Measurements from ENCODE around the gene CIBAR2. TPM values are rescaled to one million over a fixed set of nuclear protein-coding genes. Genes with fewer than 3 reads are reported as not detected.

CIBAR2 gene
- total and polyA plus RNA-seq, 2 donors, result 0.09 to 0.46 TPM

DNA sequence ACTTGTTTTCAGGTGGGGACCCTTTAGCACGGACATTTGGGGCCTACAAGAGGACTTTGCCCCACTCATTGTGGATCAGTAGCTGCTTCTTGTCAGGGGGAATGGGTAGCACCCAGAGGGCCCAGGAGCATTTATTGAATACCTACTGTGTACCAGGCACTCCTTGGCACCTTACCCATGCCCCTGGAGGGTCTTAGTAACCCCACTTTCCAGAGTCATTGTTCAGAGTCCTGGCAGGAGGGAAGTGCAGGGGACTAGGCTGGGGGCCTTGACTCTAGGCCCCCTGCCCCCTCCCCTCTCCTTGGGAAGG, 21.0 kb upstream of the CIBAR2 start:
- 98% methylated on average over 1 of the region's 1 CpG for WGBS
- Histone ChIP-seq H3K36me3 (ENCODE audit: control insufficient read depth in 2 of 2, insufficient read depth in 2 of 2, low read length in 1 of 2) (no peaks in the 10 kb centered on the region), H3K27me3 (ENCODE audit: control insufficient read depth in 2 of 2, insufficient read depth in 1 of 2, low read length in 1 of 2) (peaks cover 12 to 37% of the 10 kb centered on the region in 2 donors), H3K9me3 (ENCODE audit: control insufficient read depth in 2 of 2, insufficient read depth in 1 of 2, low read length in 1 of 2) (no peaks in the 10 kb centered on the region), H3K4me1 (ENCODE audit: control insufficient read depth in 2 of 2, insufficient read depth in 2 of 2, low read length in 2 of 2) (peaks cover 0 to 16% of the 10 kb centered on the region in 2 donors), H3K4me3 (ENCODE audit: low read length in 2 of 2) (no peak overlapping the region), H3K27ac (ENCODE audit: low read depth in 1 of 2, low read length in 1 of 2) (no peak overlapping the region)
- no peak for DNase-seq (ENCODE audit: low read depth in 6 of 9, low spot score in 9 of 9)

DNA sequence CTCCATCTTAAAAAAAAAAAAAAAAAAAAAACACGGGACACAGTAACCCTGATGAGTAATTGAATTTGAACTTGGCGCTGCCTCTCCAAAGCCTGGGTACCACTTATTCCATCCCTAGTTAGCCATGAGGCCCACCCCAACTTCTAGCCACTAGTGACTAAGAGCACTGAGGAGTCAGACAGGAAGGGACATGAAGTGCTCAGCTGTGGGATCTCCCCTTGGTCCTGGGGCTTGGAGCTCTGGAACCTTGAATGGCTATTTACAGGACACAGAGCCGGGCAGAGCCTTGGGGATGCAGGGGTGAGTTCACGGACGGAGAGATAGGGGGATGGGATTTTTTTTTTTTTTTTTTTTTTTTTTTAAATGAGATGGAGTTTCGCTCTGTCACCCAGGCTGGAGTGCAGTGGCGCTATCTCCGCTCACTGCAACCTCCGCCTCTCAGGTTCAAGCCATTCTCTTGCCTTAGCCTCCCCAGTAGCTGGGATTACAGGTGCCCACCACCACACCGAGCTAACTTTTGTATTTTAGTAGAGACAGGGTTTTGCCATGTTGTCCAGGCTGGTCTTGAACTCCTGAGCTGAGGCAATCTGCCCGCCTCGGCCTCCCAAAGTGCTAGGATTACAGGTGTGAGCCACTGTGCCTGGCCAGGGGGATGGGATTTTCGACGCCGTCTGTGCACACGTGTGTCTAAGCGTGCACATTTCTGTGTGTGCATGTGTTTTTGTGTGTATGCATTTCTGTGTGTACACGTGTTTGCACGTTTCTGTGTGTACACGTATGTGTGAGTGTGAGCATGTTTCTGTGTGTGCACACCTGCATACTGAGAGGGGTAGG, 20.4 kb upstream of the CIBAR2 start:
- H3K4me3 ChIP-seq (ENCODE audit: low read length in 2 of 2), result no peak overlapping the region
- no peaks in the 10 kb centered on the region for H3K9me3 ChIP-seq (ENCODE audit: control insufficient read depth in 2 of 2, insufficient read depth in 1 of 2, low read length in 1 of 2)
- H3K27me3 ChIP-seq (ENCODE audit: control insufficient read depth in 2 of 2, insufficient read depth in 1 of 2, low read length in 1 of 2), result peaks cover 12 to 32% of the 10 kb centered on the region in 2 donors
- no peak for DNase-seq (ENCODE audit: low read depth in 6 of 9, low spot score in 9 of 9)
- 97% methylated on average over 20 of the region's 20 CpGs for WGBS
- H3K27ac ChIP-seq (ENCODE audit: low read depth in 1 of 2, low read length in 1 of 2), result no peak overlapping the region
- peaks cover 0 to 16% of the 10 kb centered on the region in 2 donors for H3K4me1 ChIP-seq (ENCODE audit: control insufficient read depth in 2 of 2, insufficient read depth in 2 of 2, low read length in 2 of 2)
- no peaks in the 10 kb centered on the region for H3K36me3 ChIP-seq (ENCODE audit: control insufficient read depth in 2 of 2, insufficient read depth in 2 of 2, low read length in 1 of 2)

- WGBS, result 96% methylated on average over 5 of the region's 5 CpGs
- Histone ChIP-seq H3K9me3 (ENCODE audit: control insufficient read depth in 2 of 2, insufficient read depth in 1 of 2, low read length in 1 of 2) (no peaks in the 10 kb centered on the region), H3K4me1 (ENCODE audit: control insufficient read depth in 2 of 2, insufficient read depth in 2 of 2, low read length in 2 of 2) (peaks cover 0 to 24% of the 10 kb centered on the region in 2 donors), H3K36me3 (ENCODE audit: control insufficient read depth in 2 of 2, insufficient read depth in 2 of 2, low read length in 1 of 2) (no peaks in the 10 kb centered on the region), H3K4me3 (ENCODE audit: low read length in 2 of 2) (no peak overlapping the region), H3K27ac (ENCODE audit: low read depth in 1 of 2, low read length in 1 of 2) (peak overlapping the region in 1 of 2 donors; percentile 26), H3K27me3 (ENCODE audit: control insufficient read depth in 2 of 2, insufficient read depth in 1 of 2, low read length in 1 of 2) (peaks cover 0 to 21% of the 10 kb centered on the region in 2 donors)
- no peak for DNase-seq (ENCODE audit: low read depth in 6 of 9, low spot score in 9 of 9)
These were observed 18.4 kb upstream of the CIBAR2 start for GRCh38 chr16:85130705-85131028.

- DNase-seq (ENCODE audit: low read depth in 6 of 9, low spot score in 9 of 9), result no peak
- peaks cover 0 to 21% of the 10 kb centered on the region in 2 donors for H3K4me1 ChIP-seq (ENCODE audit: control insufficient read depth in 2 of 2, insufficient read depth in 2 of 2, low read length in 2 of 2)
- peak overlapping the region; percentile 15 to 55 for H3K27ac ChIP-seq (ENCODE audit: low read depth in 1 of 2, low read length in 1 of 2)
- peaks cover 0 to 16% of the 10 kb centered on the region in 2 donors for H3K27me3 ChIP-seq (ENCODE audit: control insufficient read depth in 2 of 2, insufficient read depth in 1 of 2, low read length in 1 of 2)
- H3K4me3 ChIP-seq (ENCODE audit: low read length in 2 of 2), result no peak overlapping the region
- no peaks in the 10 kb centered on the region for H3K36me3 ChIP-seq (ENCODE audit: control insufficient read depth in 2 of 2, insufficient read depth in 2 of 2, low read length in 1 of 2)
- no peaks in the 10 kb centered on the region for H3K9me3 ChIP-seq (ENCODE audit: control insufficient read depth in 2 of 2, insufficient read depth in 1 of 2, low read length in 1 of 2)
- 92% methylated on average over 15 of the region's 15 CpGs for WGBS
These were observed 17.8 kb upstream of the CIBAR2 start for GRCh38 chr16:85129876-85130704.

DNA sequence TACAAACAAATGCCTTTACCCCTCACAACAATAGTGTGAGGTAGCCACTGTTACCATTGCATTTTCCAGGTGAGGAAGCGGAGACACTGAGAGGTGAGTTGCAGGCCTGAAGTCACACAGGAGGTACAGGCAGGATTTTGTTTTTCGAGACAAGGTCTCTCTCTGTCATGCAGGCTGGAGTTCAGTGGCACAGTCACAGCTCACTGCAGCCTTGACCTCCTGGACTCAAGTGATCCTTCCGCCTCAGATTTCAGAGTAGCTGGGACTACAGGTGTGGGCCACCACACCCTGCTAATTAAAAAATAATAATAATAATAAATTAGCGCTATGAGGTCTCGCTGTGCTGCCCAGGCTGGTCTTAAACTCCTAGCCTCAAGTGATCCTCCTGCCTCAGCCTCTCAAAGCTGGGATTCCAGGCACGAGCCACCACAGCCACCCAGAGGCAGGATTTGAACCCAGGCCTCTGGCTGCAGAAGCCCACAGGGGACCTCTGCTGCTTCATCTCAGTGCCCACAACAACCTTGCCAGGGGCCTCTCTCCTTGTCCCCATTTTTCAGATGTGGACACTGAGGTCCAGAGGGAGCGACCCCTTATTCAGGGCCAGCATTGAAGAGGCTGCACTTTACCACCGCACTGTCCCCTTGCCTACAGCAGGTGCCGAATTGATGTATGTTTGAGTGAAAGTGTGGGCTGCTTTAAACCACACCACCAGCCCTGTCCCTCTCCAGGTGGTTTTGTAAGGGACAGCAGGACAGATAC, 16.0 kb upstream of the CIBAR2 start:
- Histone ChIP-seq H3K4me1 (ENCODE audit: control insufficient read depth in 2 of 2, insufficient read depth in 2 of 2, low read length in 2 of 2) (peaks cover 0 to 19% of the 10 kb centered on the region in 2 donors), H3K27ac (ENCODE audit: low read depth in 1 of 2, low read length in 1 of 2) (no peak overlapping the region), H3K4me3 (ENCODE audit: low read length in 2 of 2) (no peak overlapping the region), H3K27me3 (ENCODE audit: control insufficient read depth in 2 of 2, insufficient read depth in 1 of 2, low read length in 1 of 2) (peaks cover 0 to 9% of the 10 kb centered on the region in 2 donors), H3K9me3 (ENCODE audit: control insufficient read depth in 2 of 2, insufficient read depth in 1 of 2, low read length in 1 of 2) (no peaks in the 10 kb centered on the region), H3K36me3 (ENCODE audit: control insufficient read depth in 2 of 2, insufficient read depth in 2 of 2, low read length in 1 of 2) (no peaks in the 10 kb centered on the region)
- WGBS, result 98% methylated on average over 9 of the region's 9 CpGs
- no peak for DNase-seq (ENCODE audit: low read depth in 6 of 9, low spot score in 9 of 9)

GRCh38 chr16:85127379-85127723, 15.1 kb upstream of the CIBAR2 start:
- no peaks in the 10 kb centered on the region for H3K36me3 ChIP-seq (ENCODE audit: control insufficient read depth in 2 of 2, insufficient read depth in 2 of 2, low read length in 1 of 2)
- no peaks in the 10 kb centered on the region for H3K9me3 ChIP-seq (ENCODE audit: control insufficient read depth in 2 of 2, insufficient read depth in 1 of 2, low read length in 1 of 2)
- DNase-seq (ENCODE audit: low read depth in 6 of 9, low spot score in 9 of 9), result no peak
- peaks cover 0 to 9% of the 10 kb centered on the region in 2 donors for H3K27me3 ChIP-seq (ENCODE audit: control insufficient read depth in 2 of 2, insufficient read depth in 1 of 2, low read length in 1 of 2)
- H3K4me3 ChIP-seq (ENCODE audit: low read length in 2 of 2), result no peak overlapping the region
- no peak overlapping the region for H3K27ac ChIP-seq (ENCODE audit: low read depth in 1 of 2, low read length in 1 of 2)
- H3K4me1 ChIP-seq (ENCODE audit: control insufficient read depth in 2 of 2, insufficient read depth in 2 of 2, low read length in 2 of 2), result peaks cover 0 to 19% of the 10 kb centered on the region in 2 donors
- WGBS, result 85% methylated on average over 3 of the region's 3 CpGs

DNA sequence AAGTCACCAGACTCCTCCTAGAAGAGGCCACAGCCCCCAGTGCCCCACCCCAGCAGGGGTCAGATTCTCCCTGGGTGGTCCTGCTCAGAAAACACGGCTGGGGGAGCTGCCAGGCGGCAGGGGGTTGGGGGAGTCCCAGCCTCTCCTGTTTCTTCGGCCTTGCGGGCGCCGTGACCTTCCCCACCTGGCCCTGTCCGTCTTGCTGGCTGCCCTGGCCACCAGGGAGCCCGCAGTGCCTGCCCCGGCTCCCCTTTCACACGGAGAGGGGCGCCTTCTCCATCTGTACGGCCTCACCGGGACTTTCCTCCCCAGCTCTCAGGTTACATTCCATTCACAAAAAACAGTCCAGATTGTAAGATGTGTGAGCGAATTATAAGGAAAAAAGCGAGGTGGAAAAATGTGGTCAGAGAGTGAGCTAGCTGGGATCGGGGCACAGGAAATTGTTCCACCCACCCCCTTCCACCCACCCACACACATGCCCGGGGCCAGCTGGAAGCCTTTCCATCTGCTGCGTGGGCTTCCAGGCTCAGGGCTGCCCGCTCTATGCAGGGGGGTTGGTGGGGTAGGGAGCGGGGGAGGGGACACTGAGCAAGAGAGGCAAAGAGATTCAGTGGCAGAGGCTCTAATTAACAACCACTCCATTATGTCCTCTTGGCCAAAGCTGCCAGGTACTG, 14.6 kb upstream of the CIBAR2 start:
- Histone ChIP-seq H3K27ac (ENCODE audit: low read depth in 1 of 2, low read length in 1 of 2) (peak overlapping the region; percentile 21 to 60), H3K4me3 (ENCODE audit: low read length in 2 of 2) (no peak overlapping the region), H3K36me3 (ENCODE audit: control insufficient read depth in 2 of 2, insufficient read depth in 2 of 2, low read length in 1 of 2) (no peaks in the 10 kb centered on the region), H3K4me1 (ENCODE audit: control insufficient read depth in 2 of 2, insufficient read depth in 2 of 2, low read length in 2 of 2) (peaks cover 0 to 19% of the 10 kb centered on the region in 2 donors), H3K9me3 (ENCODE audit: control insufficient read depth in 2 of 2, insufficient read depth in 1 of 2, low read length in 1 of 2) (no peaks in the 10 kb centered on the region), H3K27me3 (ENCODE audit: control insufficient read depth in 2 of 2, insufficient read depth in 1 of 2, low read length in 1 of 2) (peaks cover 0 to 9% of the 10 kb centered on the region in 2 donors)
- WGBS, result 50% methylated on average over 20 of the region's 20 CpGs
- DNase-seq (ENCODE audit: low read depth in 6 of 9, low spot score in 9 of 9), result peak in 3 of 9 donors; percentile 16 to 46 (median 18)

- 87% methylated on average over 12 of the region's 12 CpGs for WGBS
- Histone ChIP-seq H3K9me3 (ENCODE audit: control insufficient read depth in 2 of 2, insufficient read depth in 1 of 2, low read length in 1 of 2) (no peaks in the 10 kb centered on the region), H3K4me3 (ENCODE audit: low read length in 2 of 2) (no peak overlapping the region), H3K4me1 (ENCODE audit: control insufficient read depth in 2 of 2, insufficient read depth in 2 of 2, low read length in 2 of 2) (peaks cover 0 to 19% of the 10 kb centered on the region in 2 donors), H3K36me3 (ENCODE audit: control insufficient read depth in 2 of 2, insufficient read depth in 2 of 2, low read length in 1 of 2) (no peaks in the 10 kb centered on the region), H3K27ac (ENCODE audit: low read depth in 1 of 2, low read length in 1 of 2) (peak overlapping the region; percentile 21 to 60), H3K27me3 (ENCODE audit: control insufficient read depth in 2 of 2, insufficient read depth in 1 of 2, low read length in 1 of 2) (peaks cover 0 to 9% of the 10 kb centered on the region in 2 donors)
- DNase-seq (ENCODE audit: low read depth in 6 of 9, low spot score in 9 of 9), result no peak
These were observed 14.1 kb upstream of the CIBAR2 start for GRCh38 chr16:85126394-85126704.

Measured in thymus (tissue), 11 donors.